ENCODE measurements around the gene GJD4. TPM values are rescaled to one million over a fixed set of nuclear protein-coding genes. Genes with fewer than 3 reads are reported as not detected.

The GJD4 gene
- total RNA-seq, 1 experiment from 2014 or later = not detected

DNA sequence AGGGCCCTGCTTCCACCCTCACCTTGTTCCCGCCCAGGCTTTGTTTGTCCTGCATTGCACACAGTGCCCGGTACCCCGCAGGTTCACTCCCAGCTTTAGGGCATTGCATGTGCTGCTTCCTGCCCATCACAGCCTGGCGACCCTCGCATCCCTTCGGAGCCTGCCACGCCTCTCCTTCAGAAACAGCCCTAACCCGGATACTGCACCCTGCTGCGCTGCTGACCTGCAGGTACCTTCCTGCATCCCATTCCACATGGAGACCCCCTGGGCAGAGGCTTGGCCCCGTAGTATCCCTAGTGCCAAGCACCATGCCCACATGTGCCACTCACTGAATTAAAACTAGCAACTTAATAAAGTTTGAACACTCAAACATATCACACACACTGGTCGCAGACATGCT lies 19.8 kb upstream of the GJD4 start (continued):
- no peak for TF ChIP-seq TCF7L2 (IDR thresholded peaks at IDR 0.05; ENCODE audit: borderline replicate concordance, extremely low read depth, insufficient read depth, insufficient read length)
- TF ChIP-seq ZNF274 (IDR thresholded peaks at IDR 0.05; ENCODE audit: low read depth, low read length) = no peak
- TF ChIP-seq RAD21 (IDR thresholded peaks at IDR 0.05; ENCODE audit: low read depth) = no peak
- TF ChIP-seq FOSL1 (IDR thresholded peaks at IDR 0.05; ENCODE audit: low read depth) = no peak
- no peak for TF ChIP-seq EZH2 (IDR thresholded peaks at IDR 0.05)

GRCh38 chr10:35585903-35586535 lies 19.1 kb upstream of the GJD4 start:
- Histone ChIP-seq H4K20me1 (ENCODE audit: insufficient read depth) (no peaks in the 10 kb centered on the region), H3K36me3 (ENCODE audit: control insufficient read depth in 1 of 2, insufficient read depth in 2 of 2, low read length in 2 of 2) (no peaks in the 10 kb centered on the region), H2AFZ (ENCODE audit: low read depth, low read length, poor library complexity, severe bottlenecking) (no peak overlapping the region), H3K27me3 (ENCODE audit: insufficient read depth, low read length) (peaks cover 12% of the 10 kb centered on the region; the same call in 1 of the 2 replicates), H3K79me2 (ENCODE audit: insufficient read depth, low read length) (no peaks in the 10 kb centered on the region), H3K4me2 (ENCODE audit: low read length) (no peak overlapping the region), H3K27ac (ENCODE audit: low read depth, low read length) (no peak overlapping the region), H3K4me3 (replicated peaks in 1 of 2; ENCODE audit: low read depth in 1 of 2, low read length in 2 of 2) (no peak overlapping the region), H3K9me3 (ENCODE audit: control insufficient read depth in 1 of 2, insufficient read depth in 1 of 2, low read depth in 1 of 2, low read length in 2 of 2) (no peaks in the 10 kb centered on the region), H3K9me2 (ENCODE audit: insufficient read depth) (no peaks in the 10 kb centered on the region), H3K4me1 (ENCODE audit: control insufficient read depth in 1 of 2, insufficient read depth in 2 of 2, low read length in 2 of 2) (no peaks in the 10 kb centered on the region), H3K9ac (ENCODE audit: low read length) (no peak overlapping the region)
- intact Hi-C loops (cut with micrococcal nuclease) = no loop called here
- BruUV-seq (replicated peaks) = no TSS peak
- RAD21 ChIA-PET (ENCODE audit: low non-redundant PET in 1 of 2, low total read pairs in 2 of 2, uncharacterized antibody in 2 of 2, unreplicated experiment in 2 of 2) = no interaction called here
- DNase-seq (ENCODE audit: low read depth, low spot score) = no peak
- TF ChIP-seq TCF7L2 (IDR thresholded peaks at IDR 0.05; ENCODE audit: borderline replicate concordance, extremely low read depth, insufficient read depth, insufficient read length) = no peak
- TF ChIP-seq POLR2AphosphoS5 (IDR thresholded peaks at IDR 0.05; ENCODE audit: low read depth, low read length) = no peak
- TF ChIP-seq, protein P1, sequence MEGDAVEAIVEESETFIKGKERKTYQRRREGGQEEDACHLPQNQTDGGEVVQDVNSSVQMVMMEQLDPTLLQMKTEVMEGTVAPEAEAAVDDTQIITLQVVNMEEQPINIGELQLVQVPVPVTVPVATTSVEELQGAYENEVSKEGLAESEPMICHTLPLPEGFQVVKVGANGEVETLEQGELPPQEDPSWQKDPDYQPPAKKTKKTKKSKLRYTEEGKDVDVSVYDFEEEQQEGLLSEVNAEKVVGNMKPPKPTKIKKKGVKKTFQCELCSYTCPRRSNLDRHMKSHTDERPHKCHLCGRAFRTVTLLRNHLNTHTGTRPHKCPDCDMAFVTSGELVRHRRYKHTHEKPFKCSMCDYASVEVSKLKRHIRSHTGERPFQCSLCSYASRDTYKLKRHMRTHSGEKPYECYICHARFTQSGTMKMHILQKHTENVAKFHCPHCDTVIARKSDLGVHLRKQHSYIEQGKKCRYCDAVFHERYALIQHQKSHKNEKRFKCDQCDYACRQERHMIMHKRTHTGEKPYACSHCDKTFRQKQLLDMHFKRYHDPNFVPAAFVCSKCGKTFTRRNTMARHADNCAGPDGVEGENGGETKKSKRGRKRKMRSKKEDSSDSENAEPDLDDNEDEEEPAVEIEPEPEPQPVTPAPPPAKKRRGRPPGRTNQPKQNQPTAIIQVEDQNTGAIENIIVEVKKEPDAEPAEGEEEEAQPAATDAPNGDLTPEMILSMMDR (IDR thresholded peaks at IDR 0.05 in 2 of 3, conservative IDR thresholded peaks at IDR 0.05 in 1 of 3; ENCODE audit: borderline replicate concordance in 1 of 3, insufficient read depth in 1 of 3, low read depth in 2 of 3, low read length in 2 of 3) = no peak
- no peak for TF ChIP-seq SP1 (IDR thresholded peaks at IDR 0.05; ENCODE audit: low read depth)
- no peak for TF ChIP-seq EGR1 (IDR thresholded peaks at IDR 0.05; ENCODE audit: low read depth)
- no peak for TF ChIP-seq YY1 (IDR thresholded peaks at IDR 0.05; ENCODE audit: extremely low read depth, insufficient replicate concordance, low read depth, low read length)
- no peak for TF ChIP-seq SRF (IDR thresholded peaks at IDR 0.05; ENCODE audit: low read depth)
- no peak for TF ChIP-seq SIN3A (IDR thresholded peaks at IDR 0.05; ENCODE audit: low read depth)
- no peak for TF ChIP-seq CBX3 (IDR thresholded peaks at IDR 0.05; ENCODE audit: low read depth)
- no peak for TF ChIP-seq ELF1 (IDR thresholded peaks at IDR 0.05; ENCODE audit: borderline replicate concordance, low read depth)
- TF ChIP-seq, protein P2, sequence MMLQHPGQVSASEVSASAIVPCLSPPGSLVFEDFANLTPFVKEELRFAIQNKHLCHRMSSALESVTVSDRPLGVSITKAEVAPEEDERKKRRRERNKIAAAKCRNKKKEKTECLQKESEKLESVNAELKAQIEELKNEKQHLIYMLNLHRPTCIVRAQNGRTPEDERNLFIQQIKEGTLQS (IDR thresholded peaks at IDR 0.05) = no peak
- TF ChIP-seq ZNF274 (IDR thresholded peaks at IDR 0.05; ENCODE audit: low read depth, low read length) = no peak
- TF ChIP-seq ZFX (IDR thresholded peaks at IDR 0.05) = no peak
- no peak for TF ChIP-seq EZH2phosphoT487 (IDR thresholded peaks at IDR 0.05; ENCODE audit: borderline replicate concordance)
- TF ChIP-seq CEBPB (IDR thresholded peaks at IDR 0.05; ENCODE audit: low read depth) = no peak
- TF ChIP-seq REST (IDR thresholded peaks at IDR 0.05; ENCODE audit: low read depth) = no peak
- TF ChIP-seq POLR2A (IDR thresholded peaks at IDR 0.05; ENCODE audit: borderline replicate concordance, extremely low read depth, insufficient read depth, insufficient read length) = no peak
- POLR2A ChIA-PET = no interaction called here
- CTCF ChIA-PET = no interaction called here
- ATAC-seq = no peak
